Loucy (cell line): ENCODE data around the gene POLR2B.

ENCODE experiments used
- EZH2phosphoT487 ChIP-seq: fragments of 200-600 bp; IDR thresholded peaks from 2 replicates; pipeline ENCODE4 v1.6.1; 2018; ENCODE audit warnings: antibody characterized with exemption, mild to moderate bottlenecking, moderate library complexity, borderline replicate concordance
- TF ChIP-seq, protein P1 (sequence below): fragments of 200-600 bp; sonication (generic); conservative IDR thresholded peaks from 2 replicates; pipeline ENCODE4 v1.5.1; 2014; ENCODE audit warnings: mild to moderate bottlenecking, antibody characterized with exemption, low read length

- TF ChIP-seq, protein P1, sequence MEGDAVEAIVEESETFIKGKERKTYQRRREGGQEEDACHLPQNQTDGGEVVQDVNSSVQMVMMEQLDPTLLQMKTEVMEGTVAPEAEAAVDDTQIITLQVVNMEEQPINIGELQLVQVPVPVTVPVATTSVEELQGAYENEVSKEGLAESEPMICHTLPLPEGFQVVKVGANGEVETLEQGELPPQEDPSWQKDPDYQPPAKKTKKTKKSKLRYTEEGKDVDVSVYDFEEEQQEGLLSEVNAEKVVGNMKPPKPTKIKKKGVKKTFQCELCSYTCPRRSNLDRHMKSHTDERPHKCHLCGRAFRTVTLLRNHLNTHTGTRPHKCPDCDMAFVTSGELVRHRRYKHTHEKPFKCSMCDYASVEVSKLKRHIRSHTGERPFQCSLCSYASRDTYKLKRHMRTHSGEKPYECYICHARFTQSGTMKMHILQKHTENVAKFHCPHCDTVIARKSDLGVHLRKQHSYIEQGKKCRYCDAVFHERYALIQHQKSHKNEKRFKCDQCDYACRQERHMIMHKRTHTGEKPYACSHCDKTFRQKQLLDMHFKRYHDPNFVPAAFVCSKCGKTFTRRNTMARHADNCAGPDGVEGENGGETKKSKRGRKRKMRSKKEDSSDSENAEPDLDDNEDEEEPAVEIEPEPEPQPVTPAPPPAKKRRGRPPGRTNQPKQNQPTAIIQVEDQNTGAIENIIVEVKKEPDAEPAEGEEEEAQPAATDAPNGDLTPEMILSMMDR: no peak
- TF ChIP-seq EZH2phosphoT487: no peak
Measured at GRCh38 chr4:57041020-57041419, 62.3 kb downstream of the POLR2B start.
